ENCODE results near the gene CARS2.
"Not testable (repeated sequence)": the region's sequence is repeated elsewhere in the genome, so short reads cannot be mapped to it uniquely, and the experiment has no call there.

The CARS2 gene

GRCh38 chr13:110706570-110707372 lies 855 bp upstream of the CARS2 start:
- DNase-seq: no peak

DNA sequence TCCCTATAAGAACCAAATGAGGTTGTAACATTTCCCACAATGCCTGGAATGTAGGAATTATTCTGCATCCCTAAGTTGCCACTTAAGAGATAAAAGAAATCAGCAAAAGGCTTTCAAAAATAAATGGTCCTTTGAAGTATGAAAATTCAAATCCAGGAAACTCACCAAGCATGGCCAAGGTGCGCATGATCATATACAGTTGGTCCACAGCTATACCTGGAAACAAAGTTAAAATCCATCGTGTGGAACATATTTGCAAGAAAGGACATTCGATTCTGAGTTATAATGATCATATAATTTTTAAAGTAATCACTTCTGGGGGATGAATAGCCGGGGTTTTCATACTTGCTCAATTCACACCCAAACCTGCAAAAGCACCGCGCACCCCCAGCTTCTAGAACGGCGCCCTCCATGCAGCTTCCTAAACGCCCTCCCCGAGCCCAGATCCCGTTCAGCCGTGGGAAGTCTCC lies 525 bp downstream of the CARS2 start:
- no peak for DNase-seq

DNA sequence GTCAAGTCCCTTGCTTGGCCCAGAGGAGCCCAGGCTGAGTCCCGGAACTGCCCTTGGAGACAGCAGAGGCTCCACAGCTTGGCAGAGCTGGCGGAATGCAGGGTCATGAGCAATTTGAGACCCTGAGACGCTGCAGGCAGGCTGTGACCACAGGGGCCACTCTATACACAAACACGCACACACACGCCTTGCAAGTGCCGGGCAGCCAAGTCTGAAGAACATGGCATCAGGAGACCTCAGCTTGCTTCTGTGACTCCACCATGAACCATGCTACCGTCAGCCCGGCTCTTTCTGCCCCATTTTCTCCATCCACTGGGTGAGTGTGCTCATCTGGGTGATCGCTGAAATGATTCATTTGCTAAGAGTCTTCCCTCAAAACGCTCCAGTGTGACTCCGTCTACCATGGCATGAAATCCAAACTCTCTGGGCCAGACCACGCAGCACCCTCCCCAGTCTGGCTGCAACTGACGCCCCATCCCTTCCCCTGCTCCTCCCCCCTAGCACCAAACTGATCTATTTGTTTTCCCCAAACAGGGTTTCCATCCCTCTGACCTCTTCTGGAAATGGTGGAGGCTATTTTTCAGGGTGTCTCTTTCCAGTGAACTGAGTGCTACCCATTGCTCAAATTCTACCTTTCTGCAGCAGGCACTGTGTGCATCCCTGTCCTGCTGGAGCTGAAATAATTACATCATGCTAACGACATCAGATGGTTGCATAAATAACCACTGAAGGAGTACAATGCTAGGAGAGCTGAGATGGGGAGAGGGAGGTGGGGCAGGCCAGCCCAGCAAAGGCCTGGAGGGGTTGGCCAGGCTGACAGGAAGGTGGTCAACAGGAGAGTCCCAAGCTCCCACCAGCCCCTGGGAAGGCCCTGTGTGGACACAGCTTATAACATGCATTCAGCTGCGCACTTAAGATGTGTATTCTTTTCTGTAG lies 3.1 kb downstream of the CARS2 start:
- no peak for DNase-seq

GRCh38 chr13:110702089-110702488 lies 3.8 kb downstream of the CARS2 start:
- no peak for DNase-seq

- DNase-seq: not testable (repeated sequence)
Observed at GRCh38 chr13:110701061-110701460, 4.9 kb downstream of the CARS2 start.

- no peak for DNase-seq
Observed at GRCh38 chr13:110700641-110701040, 5.3 kb downstream of the CARS2 start.

- no peak for DNase-seq
Observed at GRCh38 chr13:110700186-110700585, 5.7 kb downstream of the CARS2 start.

DNA sequence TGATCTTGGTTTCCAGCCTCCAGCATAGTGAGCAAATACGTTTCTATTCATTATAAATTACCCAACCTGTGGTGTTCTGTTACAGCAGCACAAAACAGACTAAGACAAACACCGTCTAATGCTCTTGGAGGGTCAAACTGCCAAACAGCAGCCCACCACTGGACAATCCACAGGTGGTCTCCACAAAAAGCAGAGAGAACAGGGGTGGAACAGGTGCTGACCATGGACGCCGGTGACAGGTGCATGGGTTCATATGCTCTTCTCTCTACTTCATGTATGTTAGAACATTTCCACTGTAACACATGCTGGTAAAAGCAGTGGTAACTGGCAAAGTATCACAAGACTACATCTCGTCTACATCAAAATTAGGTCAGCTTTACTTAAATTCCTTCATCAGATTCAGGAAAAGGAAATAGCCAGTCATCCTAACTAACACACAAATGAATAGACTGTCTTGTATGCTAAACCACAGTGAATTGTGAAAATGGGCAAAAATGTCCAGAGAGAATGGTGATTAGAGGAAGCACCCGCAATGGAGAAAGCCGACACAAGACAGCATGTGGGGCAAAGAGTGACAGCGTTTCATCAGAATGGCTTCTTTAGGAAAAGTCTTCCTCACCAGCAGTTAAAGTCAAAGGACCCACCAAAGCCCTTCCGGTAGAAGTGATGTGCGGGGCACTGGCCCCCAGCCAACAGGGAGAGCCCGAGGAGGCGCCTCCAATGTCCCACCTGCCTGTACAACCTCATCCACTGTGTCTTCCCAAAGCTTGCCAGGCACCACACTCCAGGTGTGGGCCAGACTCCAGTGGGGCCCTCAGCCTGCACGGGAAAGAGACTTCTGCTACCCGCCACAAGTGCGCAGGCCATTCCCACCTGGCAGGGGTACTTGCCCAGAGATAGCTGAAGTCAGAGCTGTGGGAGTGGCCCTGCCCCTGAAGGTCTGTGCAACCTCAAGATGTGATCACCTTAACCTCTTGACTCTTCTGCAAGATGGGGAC lies 6.5 kb downstream of the CARS2 start:
- DNase-seq: no peak

DNA sequence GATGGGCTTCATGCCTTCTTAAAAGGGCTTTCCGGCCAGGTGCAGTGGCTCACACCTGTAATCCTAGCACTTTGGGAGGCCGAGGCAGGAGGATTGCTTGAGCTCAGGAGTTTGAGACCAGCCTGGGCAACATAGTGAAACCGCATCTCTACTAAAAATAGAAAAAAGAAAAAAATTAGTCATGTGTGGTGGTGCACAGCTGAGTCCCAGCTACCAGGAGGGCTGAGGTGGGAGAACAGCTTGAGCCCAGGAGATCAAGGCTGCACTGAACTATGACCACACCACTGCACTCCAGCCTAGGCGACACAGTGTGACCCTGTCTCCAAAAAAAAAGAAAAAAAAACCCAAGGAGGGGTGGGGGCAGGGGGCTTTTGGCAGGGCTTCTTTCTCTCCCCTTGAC lies 7.2 kb downstream of the CARS2 start:
- DNase-seq: no peak

DNA sequence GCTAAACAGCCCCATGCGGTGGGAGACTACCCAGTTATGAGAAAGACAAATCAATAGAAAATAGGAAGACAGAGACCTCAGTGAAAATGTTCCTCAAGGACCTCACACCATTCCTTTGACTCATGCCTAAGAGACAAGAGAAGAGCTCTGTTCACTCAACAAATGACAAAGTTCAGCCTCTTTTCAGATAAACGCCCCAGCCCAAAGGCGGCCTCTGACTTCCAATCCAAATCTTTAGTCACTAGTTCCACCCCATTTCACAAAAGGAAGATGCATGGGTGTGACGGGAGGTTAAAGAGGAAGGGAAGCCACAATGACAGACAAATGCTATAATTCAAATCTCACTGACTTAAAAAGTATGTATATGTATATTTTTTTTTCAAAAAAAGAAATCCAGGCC lies 8.1 kb downstream of the CARS2 start:
- no peak for DNase-seq

- DNase-seq: no peak
Observed at GRCh38 chr13:110696776-110697175, 9.1 kb downstream of the CARS2 start.

- not testable (repeated sequence) for DNase-seq
Observed at GRCh38 chr13:110695774-110696173, 10.1 kb downstream of the CARS2 start.

DNA sequence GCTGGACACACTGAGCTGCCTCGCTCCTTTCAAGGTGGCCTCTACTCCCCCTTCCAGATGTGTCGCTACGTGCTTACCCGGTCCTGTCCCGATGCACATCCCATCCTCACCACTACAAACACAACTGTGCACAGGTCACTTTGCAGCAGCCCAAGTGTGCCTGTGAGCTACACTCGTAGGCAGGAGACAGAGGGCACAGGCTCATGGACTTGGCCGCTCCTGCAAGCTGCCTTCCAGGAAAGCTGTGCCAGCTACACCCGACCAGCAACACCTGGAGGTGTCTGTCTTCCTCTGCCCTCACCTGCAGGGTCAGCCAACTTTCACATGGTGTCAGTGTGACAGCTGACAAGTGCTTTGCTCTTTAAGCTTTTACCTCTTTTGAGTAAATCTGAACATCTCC lies 15.4 kb downstream of the CARS2 start:
- no peak for DNase-seq

- DNase-seq: no peak
Observed at GRCh38 chr13:110689711-110690110, 16.2 kb downstream of the CARS2 start.

DNA sequence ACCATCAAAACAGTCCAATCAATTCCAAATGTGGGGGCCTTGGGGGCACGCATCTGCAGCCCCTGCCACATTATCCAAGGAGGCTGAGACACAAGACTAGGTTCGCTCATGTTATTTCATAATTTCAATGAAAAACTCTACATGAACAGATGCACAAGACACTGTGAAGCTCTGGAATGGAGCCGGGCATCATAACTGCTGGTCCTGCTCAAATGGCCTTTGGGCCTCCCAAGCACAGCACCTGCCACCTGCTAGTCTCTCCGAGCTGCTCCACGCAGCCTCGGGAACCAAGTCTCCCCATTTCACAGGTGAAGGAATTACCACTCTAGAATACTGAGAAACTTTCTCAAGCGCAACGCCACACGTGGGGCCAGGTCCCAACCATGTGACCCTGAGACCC lies 16.9 kb downstream of the CARS2 start:
- no peak for DNase-seq

GRCh38 chr13:110687736-110688135 lies 18.2 kb downstream of the CARS2 start:
- DNase-seq: no peak

- no peak for DNase-seq
Observed at GRCh38 chr13:110685305-110686020, 20.5 kb downstream of the CARS2 start.

DNA sequence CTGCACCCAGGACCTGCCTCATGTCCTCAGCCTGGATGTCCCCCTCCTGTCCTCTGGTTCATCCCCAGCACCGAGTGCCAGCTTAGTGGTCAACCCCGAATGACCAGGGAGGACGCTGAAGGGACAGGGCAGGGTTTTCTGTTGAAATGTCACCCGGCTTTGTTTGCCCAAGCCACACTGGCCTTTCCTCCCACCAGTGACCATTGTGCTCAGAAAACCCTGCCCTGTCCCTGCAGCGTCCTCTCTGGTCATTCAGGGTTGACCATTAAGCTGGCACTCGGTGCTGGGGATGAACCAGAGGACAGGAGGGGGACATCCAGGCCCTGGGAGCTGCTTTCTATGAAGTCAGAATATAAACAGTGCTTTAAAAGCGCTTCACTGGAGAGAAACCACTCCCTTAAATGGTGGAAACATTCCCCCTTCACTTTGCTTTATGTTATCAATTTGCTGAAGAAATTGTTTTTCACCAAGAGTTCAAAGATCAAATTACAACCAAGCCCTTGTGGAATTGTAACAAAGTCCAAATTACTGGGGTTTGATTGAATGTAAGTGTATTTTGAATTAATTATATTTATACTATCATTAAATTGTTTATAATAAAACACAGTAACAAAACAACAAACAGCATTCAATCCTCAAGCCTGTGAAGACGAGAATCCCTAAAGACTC lies 21.4 kb downstream of the CARS2 start:
- DNase-seq: no peak

GRCh38 chr13:110683921-110684320 lies 22.0 kb downstream of the CARS2 start:
- DNase-seq: no peak

- no peak for DNase-seq
Observed at GRCh38 chr13:110683203-110683883, 22.6 kb downstream of the CARS2 start.

DNA sequence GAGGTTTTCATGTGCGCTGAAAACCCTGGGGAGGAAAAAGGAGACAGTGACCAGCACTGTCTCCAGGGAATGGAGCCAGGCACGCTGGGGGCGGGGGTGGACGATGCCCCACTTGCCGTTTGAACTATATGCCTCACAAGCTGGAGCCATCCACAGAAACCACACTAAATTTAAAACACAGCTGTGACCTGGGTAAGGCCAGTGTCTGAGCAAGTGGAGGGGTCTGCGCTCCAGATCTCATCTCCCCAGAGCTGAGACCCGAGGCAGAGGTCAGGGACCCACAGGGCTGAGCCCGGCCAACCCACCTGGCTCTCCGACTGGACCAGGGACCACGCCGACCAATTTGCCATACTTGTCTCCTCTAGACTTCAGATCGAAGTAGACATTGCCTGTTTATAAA lies 23.2 kb downstream of the CARS2 start:
- DNase-seq: no peak

Data from NCI-H446 (cell line).